Fibroblast of lung (primary cell): ENCODE data around the gene KLRF1. TPM values are rescaled to one million over a fixed set of nuclear protein-coding genes. Genes with fewer than 3 reads are reported as not detected.

ENCODE experiments used
- DNase-seq, 2 donors: peaks; one replicate each; pipeline versions ENCODE4 v3.0.0 to v3.0.0-alpha.2; 2010; ENCODE audit warnings: low read depth in 2 of 2
- H2AFZ ChIP-seq: 2 replicates; pipeline ENCODE4 v1.5.1; 2012; ENCODE audit warnings: low read length, control low read depth, inconsistent platforms
- H3K27ac ChIP-seq: 2 replicates; pipeline ENCODE4 v1.5.1; 2011; ENCODE audit warnings: low read length, control low read depth; ENCODE audit not compliant: insufficient read depth
- H3K27me3 ChIP-seq: 2 replicates; pipeline ENCODE4 v1.5.1; 2011; ENCODE audit warnings: mild to moderate bottlenecking, low read length; ENCODE audit not compliant: control insufficient read depth, insufficient read depth
- H3K36me3 ChIP-seq: 2 replicates; pipeline ENCODE4 v1.5.1; 2011; ENCODE audit warnings: low read length; ENCODE audit not compliant: control insufficient read depth, insufficient read depth
- H3K4me1 ChIP-seq: 2 replicates; pipeline ENCODE4 v1.5.1; 2011; ENCODE audit warnings: low read length; ENCODE audit not compliant: control insufficient read depth, insufficient read depth; ENCODE audit errors: extremely low read depth
- H3K4me2 ChIP-seq: 2 replicates; pipeline ENCODE4 v1.5.1; 2011; ENCODE audit warnings: low read length, control low read depth; ENCODE audit not compliant: insufficient read depth; ENCODE audit errors: extremely low read depth
- H3K4me3 ChIP-seq, 4 experiments: fragments of 200-600 bp in 1 of 4; sonication (generic) in 1 of 4; replicated peaks in 1 of 4; 2 replicates each; pipeline ENCODE4 v1.5.1; 2011 to 2016; ENCODE audit warnings: low read length in 4 of 4, low read depth in 3 of 4, mild to moderate bottlenecking in 3 of 4, control low read depth in 2 of 4, inconsistent platforms in 1 of 4, mixed read lengths in 1 of 4; ENCODE audit not compliant: insufficient read depth in 1 of 4; ENCODE audit errors: control extremely low read depth in 1 of 4
- H3K79me2 ChIP-seq: 2 replicates; pipeline ENCODE4 v1.5.1; 2012; ENCODE audit warnings: mild to moderate bottlenecking, low read length, inconsistent platforms; ENCODE audit not compliant: control insufficient read depth, insufficient read depth
- H3K9ac ChIP-seq: 2 replicates; pipeline ENCODE4 v1.5.1; 2011; ENCODE audit warnings: mild to moderate bottlenecking, low read length, control low read depth; ENCODE audit not compliant: insufficient read depth
- H3K9me3 ChIP-seq: 2 replicates; pipeline ENCODE4 v1.5.1; 2012; ENCODE audit warnings: low read depth, low read length; ENCODE audit not compliant: control insufficient read depth, insufficient read depth
- H4K20me1 ChIP-seq: 2 replicates; pipeline ENCODE4 v1.5.1; 2011; ENCODE audit warnings: low read length; ENCODE audit not compliant: control insufficient read depth, insufficient read depth; ENCODE audit errors: extremely low read depth
- CTCF ChIP-seq, 2 donors: IDR thresholded peaks in 1 of 2; conservative IDR thresholded peaks in 1 of 2; 1 replicate in 1 of 2; 2 replicates in 1 of 2; pipeline ENCODE4 v1.5.1; 2011 to 2012; ENCODE audit warnings: low read length in 2 of 2, control low read depth in 1 of 2, inconsistent platforms in 1 of 2, low read depth in 1 of 2, mild to moderate bottlenecking in 1 of 2
- EZH2 ChIP-seq: IDR thresholded peaks from 2 replicates; pipeline ENCODE4 v1.5.1; 2012; ENCODE audit warnings: low read length, control low read depth, mild to moderate bottlenecking; ENCODE audit errors: missing control alignments
- polyA plus RNA-seq, 2 donors: library from polyadenylated mRNA; depleted of rRNA in 1 of 2; stranded (reverse) in 1 of 2; unstranded in 1 of 2; fragments of >200 nt; gene quantifications; 2 replicates each; pipeline ENCODE4 v1.2.1, GENCODE V29; 2011 to 2012; ENCODE audit warnings: missing spikeins in 1 of 2
- total RNA-seq: library from RNA; depleted of rRNA; stranded (reverse); fragments of >200 nt; gene quantifications from 2 replicates; pipeline ENCODE4 v1.2.1, GENCODE V29; 2014

KLRF1 gene
- total and polyA plus RNA-seq, 2 donors (not counting 1 experiment from before 2014, with no cell fraction given) = 0.11 TPM; not detected in 1

GRCh38 chr12:9880532-9881078 lies 53.3 kb downstream of the KLRF1 start:
- TF ChIP-seq EZH2 = no peak
- TF ChIP-seq CTCF (conservative IDR thresholded peaks at IDR 0.05 in 1 of 2, IDR thresholded peaks at IDR 0.05 in 1 of 2; ENCODE audit: low read depth in 1 of 2, low read length in 2 of 2) = no peak
- DNase-seq = no peak
- Histone ChIP-seq H3K4me2 (no peak overlapping the region), H3K9me3 (no peaks in the 10 kb centered on the region), H3K4me1 (no peaks in the 10 kb centered on the region), H4K20me1 (no peaks in the 10 kb centered on the region), H3K4me3 (no peak overlapping the region), H3K79me2 (no peaks in the 10 kb centered on the region), H3K36me3 (no peaks in the 10 kb centered on the region), H3K27ac (no peak overlapping the region), H3K27me3 (no peaks in the 10 kb centered on the region), H2AFZ (no peak overlapping the region), H3K9ac (no peak overlapping the region)

- Histone ChIP-seq H3K27me3 (no peaks in the 10 kb centered on the region), H3K4me3 (no peak within 1 kb of the TSS), H4K20me1 (no peaks in the 10 kb centered on the region), H3K36me3 (no peaks in the 10 kb centered on the region), H3K9ac (no peak within 1 kb of the TSS), H3K4me2 (no peak within 1 kb of the TSS), H3K9me3 (no peaks in the 10 kb centered on the region), H2AFZ (no peak within 1 kb of the TSS), H3K4me1 (no peaks in the 10 kb centered on the region), H3K79me2 (no peaks in the 10 kb centered on the region), H3K27ac (no peak within 1 kb of the TSS)
- TF ChIP-seq EZH2 (no peak), CTCF (conservative IDR thresholded peaks at IDR 0.05 in 1 of 2, IDR thresholded peaks at IDR 0.05 in 1 of 2; ENCODE audit: low read depth in 1 of 2, low read length in 2 of 2) (no peak)
- DNase-seq = no peak
Measured at GRCh38 chr12:9881246-9881645, 54.0 kb downstream of the KLRF1 start, which contains the start of gene KLRF2. KLRF2 (plus strand) TSS chr12:9881489; CDS start chr12:9881596, 107 bp downstream.

GRCh38 chr12:9881988-9882387 lies 54.7 kb downstream of the KLRF1 start:
- no peaks in the 10 kb centered on the region for H3K9me3 ChIP-seq
- H3K27ac ChIP-seq = no peak overlapping the region
- no peaks in the 10 kb centered on the region for H4K20me1 ChIP-seq
- TF ChIP-seq CTCF (conservative IDR thresholded peaks at IDR 0.05 in 1 of 2, IDR thresholded peaks at IDR 0.05 in 1 of 2; ENCODE audit: low read depth in 1 of 2, low read length in 2 of 2) (no peak), EZH2 (no peak)
- H3K9ac ChIP-seq = no peak overlapping the region
- DNase-seq = no peak
- H3K27me3 ChIP-seq = no peaks in the 10 kb centered on the region
- H3K4me1 ChIP-seq = no peaks in the 10 kb centered on the region
- H3K4me2 ChIP-seq = no peak overlapping the region
- no peaks in the 10 kb centered on the region for H3K79me2 ChIP-seq
- no peaks in the 10 kb centered on the region for H3K36me3 ChIP-seq
- no peak overlapping the region for H2AFZ ChIP-seq
- no peak overlapping the region for H3K4me3 ChIP-seq
